Measurements from ENCODE around the gene SLC22A31.

DNA sequence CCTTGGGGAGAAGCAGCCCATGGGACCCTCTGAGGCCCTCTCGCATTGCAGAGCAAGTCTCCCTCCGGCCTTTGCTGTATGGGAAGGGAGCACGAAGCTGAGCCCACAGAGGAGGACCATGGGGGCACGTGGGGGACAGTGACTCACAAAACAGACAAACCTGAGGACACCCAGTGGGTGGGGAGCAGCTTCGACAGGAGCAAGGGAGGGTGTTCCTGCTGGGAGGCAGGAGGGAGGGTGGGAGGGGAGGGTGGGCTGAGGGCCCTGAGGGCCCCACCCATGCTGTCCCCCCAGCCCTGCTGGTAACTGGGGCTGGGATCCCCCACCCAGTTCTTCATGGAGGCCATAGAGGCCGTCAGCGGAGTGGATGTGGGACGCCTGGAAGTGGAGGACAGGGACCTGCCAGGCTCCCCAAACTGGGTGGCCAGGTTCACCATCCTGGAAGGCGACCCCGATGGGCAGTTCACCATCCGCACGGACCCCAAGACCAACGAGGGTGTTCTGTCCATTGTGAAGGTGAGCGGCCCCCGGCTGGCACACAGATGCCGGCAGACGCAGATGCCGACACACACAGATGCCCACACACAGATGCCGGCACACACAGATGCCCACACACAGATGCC, 12.5 kb downstream of the SLC22A31 start:
- TF ChIP-seq, protein P1, sequence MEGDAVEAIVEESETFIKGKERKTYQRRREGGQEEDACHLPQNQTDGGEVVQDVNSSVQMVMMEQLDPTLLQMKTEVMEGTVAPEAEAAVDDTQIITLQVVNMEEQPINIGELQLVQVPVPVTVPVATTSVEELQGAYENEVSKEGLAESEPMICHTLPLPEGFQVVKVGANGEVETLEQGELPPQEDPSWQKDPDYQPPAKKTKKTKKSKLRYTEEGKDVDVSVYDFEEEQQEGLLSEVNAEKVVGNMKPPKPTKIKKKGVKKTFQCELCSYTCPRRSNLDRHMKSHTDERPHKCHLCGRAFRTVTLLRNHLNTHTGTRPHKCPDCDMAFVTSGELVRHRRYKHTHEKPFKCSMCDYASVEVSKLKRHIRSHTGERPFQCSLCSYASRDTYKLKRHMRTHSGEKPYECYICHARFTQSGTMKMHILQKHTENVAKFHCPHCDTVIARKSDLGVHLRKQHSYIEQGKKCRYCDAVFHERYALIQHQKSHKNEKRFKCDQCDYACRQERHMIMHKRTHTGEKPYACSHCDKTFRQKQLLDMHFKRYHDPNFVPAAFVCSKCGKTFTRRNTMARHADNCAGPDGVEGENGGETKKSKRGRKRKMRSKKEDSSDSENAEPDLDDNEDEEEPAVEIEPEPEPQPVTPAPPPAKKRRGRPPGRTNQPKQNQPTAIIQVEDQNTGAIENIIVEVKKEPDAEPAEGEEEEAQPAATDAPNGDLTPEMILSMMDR (IDR thresholded peaks at IDR 0.05), result no peak
- TF ChIP-seq POLR2A (IDR thresholded peaks at IDR 0.05), result no peak

Measured in ovary (tissue), 3 donors.